Omental fat pad (tissue), 4 donors: ENCODE results near the gene BEND6. TPM values are rescaled to one million over a fixed set of nuclear protein-coding genes. Genes with fewer than 3 reads are reported as not detected.

Experiments
- ATAC-seq: fragments of 150-250 bp; one replicate; pipeline ENCODE4 v1.9.1; 2016; ENCODE audit warnings: mild to moderate bottlenecking, moderate library complexity; ENCODE audit not compliant: low FRiP score
- DNase-seq: peaks from one replicate; pipeline ENCODE4 v3.0.0-alpha.2; 2019; ENCODE audit warnings: low spot score
- CTCF ChIP-seq, 3 donors: fragments of 450-650 bp; IDR thresholded peaks; one replicate each; pipeline ENCODE4 v1.5.1; 2016 to 2017; ENCODE audit warnings: antibody characterized with exemption in 3 of 3, mild to moderate bottlenecking in 3 of 3, moderate library complexity in 2 of 3
- total RNA-seq, 4 donors: library from RNA; depleted of rRNA; stranded (reverse); fragments of >200 nt; gene quantifications; one replicate each; pipeline ENCODE4 v1.1.0, GENCODE V29; 2016

Gene BEND6
- total RNA-seq, 4 donors from 2014 or later: 0.44 to 1.0 (median 0.72) TPM; not detected in 1

- ATAC-seq (no peak), DNase-seq (no peak)
- no peak for TF ChIP-seq CTCF (IDR thresholded peaks at IDR 0.05)
Observed at GRCh38 chr6:57013521-57013926, 58.6 kb downstream of the BEND6 start.

- no peak for TF ChIP-seq CTCF (IDR thresholded peaks at IDR 0.05)
- ATAC-seq (no peak), DNase-seq (no peak)
Observed at GRCh38 chr6:57017069-57017468, 62.2 kb downstream of the BEND6 start.

- DNase-seq (no peak), ATAC-seq (no peak)
- no peak for TF ChIP-seq CTCF (IDR thresholded peaks at IDR 0.05)
Observed at GRCh38 chr6:57017841-57018240, 62.9 kb downstream of the BEND6 start.

GRCh38 chr6:57019434-57019833 is 64.5 kb downstream of the BEND6 start:
- no peak for ATAC-seq
- DNase-seq: no peak
- TF ChIP-seq CTCF (IDR thresholded peaks at IDR 0.05): no peak

- TF ChIP-seq CTCF (IDR thresholded peaks at IDR 0.05): no peak
- ATAC-seq (peak; percentile 54), DNase-seq (no peak)
Observed at GRCh38 chr6:57021086-57021720, 66.3 kb downstream of the BEND6 start.

GRCh38 chr6:57024321-57024720 is 69.4 kb downstream of the BEND6 start:
- ATAC-seq (no peak), DNase-seq (no peak)
- TF ChIP-seq CTCF (IDR thresholded peaks at IDR 0.05): no peak

GRCh38 chr6:57024775-57025174 is 69.9 kb downstream of the BEND6 start:
- no peak for ATAC-seq
- no peak for DNase-seq
- TF ChIP-seq CTCF (IDR thresholded peaks at IDR 0.05): no peak
